Activated CD4-positive, alpha-beta T cell treated with anti-CD3 and anti-CD28 coated beads, Interleukin-2, amount 10 ng/mL, durations not matched to agents 7 days and 5 days (primary cell): Measurements from ENCODE around the gene CAD. TPM values are rescaled to one million over a fixed set of nuclear protein-coding genes. Genes with fewer than 3 reads are reported as not detected.

ENCODE experiments used
- CTCF ChIA-PET: fragments of 350-600 bp; sonication (Branson Sonifier 250); formaldehyde crosslinking; loops from one replicate; lab custom pipeline; 2021; ENCODE audit warnings: antibody characterized with exemption; lab: Charles Lee
- POLR2A ChIA-PET: fragments of 350-600 bp; sonication (Branson Sonifier 250); formaldehyde crosslinking; loops from one replicate; lab custom pipeline; 2021; ENCODE audit warnings: antibody characterized with exemption; lab: Charles Lee
- DNase-seq: peaks from one replicate; pipeline ENCODE4 v3.0.0-alpha.2; 2020
- H3K27ac Mint-ChIP-seq: one replicate; pipeline ENCODE4 v1.8.0; 2021; ENCODE audit warnings: mild to moderate bottlenecking, moderate library complexity, mixed read lengths
- H3K27me3 Mint-ChIP-seq: one replicate; pipeline ENCODE4 v1.8.0; 2021; ENCODE audit warnings: mixed read lengths
- H3K36me3 Mint-ChIP-seq: one replicate; pipeline ENCODE4 v1.8.0; 2021; ENCODE audit warnings: low read depth, mixed read lengths
- H3K4me1 Mint-ChIP-seq: one replicate; pipeline ENCODE4 v1.8.0; 2021; ENCODE audit warnings: mixed read lengths
- H3K4me3 Mint-ChIP-seq: one replicate; pipeline ENCODE4 v1.8.0; 2021; ENCODE audit warnings: mild to moderate bottlenecking, moderate library complexity, mixed read lengths
- H3K9me3 Mint-ChIP-seq: one replicate; pipeline ENCODE4 v1.8.0; 2021; ENCODE audit warnings: mixed read lengths
- total RNA-seq, 2 experiments: library from RNA; stranded (reverse); gene quantifications; one replicate each; pipeline ENCODE4 v1.2.3, GENCODE V29; 2021

Gene CAD
- total RNA-seq, 2 experiments from 2014 or later = 63.7 to 66.1 TPM

- H3K36me3 Mint-ChIP-seq = peaks cover 57% of the 10 kb centered on the region
- H3K27me3 Mint-ChIP-seq = no peaks in the 10 kb centered on the region
- peak overlapping the region; percentile 96 for H3K27ac Mint-ChIP-seq
- H3K4me3 Mint-ChIP-seq = peak overlapping the region; percentile 94
- CTCF ChIA-PET = interaction anchor here (1.0 kb wide), 1 partner anchor 28 kb away, joined by 3 read pairs; no protein-coding TSS in a partner anchor
- H3K9me3 Mint-ChIP-seq = no peaks in the 10 kb centered on the region
- H3K4me1 Mint-ChIP-seq = peaks cover 49% of the 10 kb centered on the region
- no peak for DNase-seq
- POLR2A ChIA-PET = no interaction called here
Observed at GRCh38 chr2:27218614-27219013, 1.4 kb downstream of the CAD start.

GRCh38 chr2:27219091-27219490, 1.9 kb downstream of the CAD start:
- Mint-ChIP-seq H3K36me3 (peaks cover 54% of the 10 kb centered on the region), H3K27ac (no peak overlapping the region), H3K27me3 (no peaks in the 10 kb centered on the region), H3K4me1 (peaks cover 46% of the 10 kb centered on the region), H3K4me3 (peak overlapping the region; percentile 94), H3K9me3 (no peaks in the 10 kb centered on the region)
- CTCF ChIA-PET = no interaction called here
- no peak for DNase-seq
- POLR2A ChIA-PET = no interaction called here

- Mint-ChIP-seq H3K27me3 (no peaks in the 10 kb centered on the region), H3K27ac (no peak overlapping the region), H3K9me3 (no peaks in the 10 kb centered on the region), H3K4me1 (peaks cover 42% of the 10 kb centered on the region), H3K4me3 (no peak overlapping the region), H3K36me3 (peaks cover 61% of the 10 kb centered on the region)
- no peak for DNase-seq
- CTCF ChIA-PET = no interaction called here
- POLR2A ChIA-PET = no interaction called here
Observed at GRCh38 chr2:27220091-27220490, 2.9 kb downstream of the CAD start.

- DNase-seq = no peak
- ChIA-PET POLR2A (no interaction called here), CTCF (interaction anchor here (0.6 kb wide), 1 partner anchor 735 kb away, joined by 4 read pairs; no protein-coding TSS in a partner anchor)
- Mint-ChIP-seq H3K9me3 (no peaks in the 10 kb centered on the region), H3K4me1 (peaks cover 36% of the 10 kb centered on the region), H3K36me3 (peaks cover 60% of the 10 kb centered on the region), H3K27me3 (no peaks in the 10 kb centered on the region), H3K27ac (no peak overlapping the region), H3K4me3 (no peak overlapping the region)
Observed at GRCh38 chr2:27221166-27221565, 4.0 kb downstream of the CAD start.

GRCh38 chr2:27222407-27222806, 5.2 kb downstream of the CAD start:
- no peak overlapping the region for H3K27ac Mint-ChIP-seq
- CTCF ChIA-PET = interaction anchor here (0.6 to 1.2 kb wide), 2 partner anchors 11 to 66 kb away, joined by 3 read pairs; no protein-coding TSS in a partner anchor
- H3K27me3 Mint-ChIP-seq = no peaks in the 10 kb centered on the region
- no peak for DNase-seq
- no peak overlapping the region for H3K4me3 Mint-ChIP-seq
- H3K4me1 Mint-ChIP-seq = peaks cover 27% of the 10 kb centered on the region
- no peaks in the 10 kb centered on the region for H3K9me3 Mint-ChIP-seq
- peaks cover 58% of the 10 kb centered on the region for H3K36me3 Mint-ChIP-seq
- POLR2A ChIA-PET = no interaction called here

GRCh38 chr2:27223416-27223815, 6.2 kb downstream of the CAD start:
- H3K9me3 Mint-ChIP-seq = no peaks in the 10 kb centered on the region
- peaks cover 18% of the 10 kb centered on the region for H3K4me1 Mint-ChIP-seq
- H3K4me3 Mint-ChIP-seq = no peak overlapping the region
- H3K27ac Mint-ChIP-seq = peak overlapping the region; percentile 36
- POLR2A ChIA-PET = no interaction called here
- no peaks in the 10 kb centered on the region for H3K27me3 Mint-ChIP-seq
- peaks cover 60% of the 10 kb centered on the region for H3K36me3 Mint-ChIP-seq
- DNase-seq = no peak
- CTCF ChIA-PET = interaction anchor here (1.2 kb wide), 2 partner anchors 10 to 18 kb away, joined by 3 read pairs; no protein-coding TSS in a partner anchor

- Mint-ChIP-seq H3K9me3 (no peaks in the 10 kb centered on the region), H3K36me3 (peaks cover 54% of the 10 kb centered on the region), H3K4me3 (no peak overlapping the region), H3K4me1 (peaks cover 4% of the 10 kb centered on the region), H3K27ac (no peak overlapping the region), H3K27me3 (no peaks in the 10 kb centered on the region)
- CTCF ChIA-PET = interaction anchor here (0.8 kb wide), 1 partner anchor 54 kb away, joined by 4 read pairs; no protein-coding TSS in a partner anchor
- POLR2A ChIA-PET = no interaction called here
- no peak for DNase-seq
Observed at GRCh38 chr2:27225526-27225925, 8.4 kb downstream of the CAD start.

- Mint-ChIP-seq H3K9me3 (no peaks in the 10 kb centered on the region), H3K4me3 (no peak overlapping the region), H3K27me3 (no peaks in the 10 kb centered on the region), H3K4me1 (no peaks in the 10 kb centered on the region), H3K36me3 (peaks cover 51% of the 10 kb centered on the region), H3K27ac (no peak overlapping the region)
- ChIA-PET CTCF (interaction anchor here (0.6 kb wide), 1 partner anchor 52 kb away, joined by 3 read pairs; no protein-coding TSS in a partner anchor), POLR2A (no interaction called here)
- DNase-seq = no peak
Observed at GRCh38 chr2:27227501-27227900, 10.3 kb downstream of the CAD start.

GRCh38 chr2:27231921-27232320, 14.8 kb downstream of the CAD start:
- ChIA-PET POLR2A (no interaction called here), CTCF (interaction anchor here (1.1 kb wide), 2 partner anchors 17 to 80 kb away, joined by 3 read pairs; no protein-coding TSS in a partner anchor)
- Mint-ChIP-seq H3K27me3 (no peaks in the 10 kb centered on the region), H3K27ac (no peak overlapping the region), H3K9me3 (no peaks in the 10 kb centered on the region), H3K36me3 (peaks cover 53% of the 10 kb centered on the region), H3K4me3 (no peak overlapping the region), H3K4me1 (no peaks in the 10 kb centered on the region)
- no peak for DNase-seq

GRCh38 chr2:27233341-27233740, 16.2 kb downstream of the CAD start:
- H3K27ac Mint-ChIP-seq = no peak overlapping the region
- H3K9me3 Mint-ChIP-seq = no peaks in the 10 kb centered on the region
- peaks cover 49% of the 10 kb centered on the region for H3K36me3 Mint-ChIP-seq
- H3K4me3 Mint-ChIP-seq = no peak overlapping the region
- H3K4me1 Mint-ChIP-seq = no peaks in the 10 kb centered on the region
- POLR2A ChIA-PET = interaction anchor here (0.6 kb wide), 1 partner anchor 180 kb away, joined by 12 read pairs; no protein-coding TSS in a partner anchor
- CTCF ChIA-PET = interaction anchor here (1.0 to 2.3 kb wide), 3 partner anchors 10 to 34 kb away, joined by 3 to 12 read pairs (median 3); no protein-coding TSS in a partner anchor
- no peaks in the 10 kb centered on the region for H3K27me3 Mint-ChIP-seq
- DNase-seq = no peak

GRCh38 chr2:27236136-27236535, 19.0 kb downstream of the CAD start:
- H3K27me3 Mint-ChIP-seq = no peaks in the 10 kb centered on the region
- CTCF ChIA-PET = interaction anchor here (0.6 to 2.1 kb wide), 3 partner anchors 10 to 89 kb away, joined by 3 to 8 read pairs (median 4); no protein-coding TSS in a partner anchor
- no peak for DNase-seq
- H3K4me1 Mint-ChIP-seq = no peaks in the 10 kb centered on the region
- H3K9me3 Mint-ChIP-seq = no peaks in the 10 kb centered on the region
- H3K27ac Mint-ChIP-seq = no peak overlapping the region
- H3K4me3 Mint-ChIP-seq = no peak overlapping the region
- peaks cover 60% of the 10 kb centered on the region for H3K36me3 Mint-ChIP-seq
- POLR2A ChIA-PET = no interaction called here

- POLR2A ChIA-PET = no interaction called here
Observed at GRCh38 chr2:27236626-27237025, 19.5 kb downstream of the CAD start.

GRCh38 chr2:27237341-27237945, 20.3 kb downstream of the CAD start:
- H3K27ac Mint-ChIP-seq = no peak overlapping the region
- peaks cover 9% of the 10 kb centered on the region for H3K4me1 Mint-ChIP-seq
- H3K9me3 Mint-ChIP-seq = no peaks in the 10 kb centered on the region
- H3K27me3 Mint-ChIP-seq = no peaks in the 10 kb centered on the region
- H3K36me3 Mint-ChIP-seq = peaks cover 58% of the 10 kb centered on the region
- no peak for DNase-seq
- no peak overlapping the region for H3K4me3 Mint-ChIP-seq
- ChIA-PET CTCF (no interaction called here), POLR2A (no interaction called here)

More at GRCh38 chr2:27236626-27237025, 19.5 kb downstream of the CAD start:
- Mint-ChIP-seq H3K27ac (no peak overlapping the region), H3K36me3 (peaks cover 55% of the 10 kb centered on the region), H3K4me3 (no peak overlapping the region), H3K27me3 (no peaks in the 10 kb centered on the region), H3K9me3 (no peaks in the 10 kb centered on the region), H3K4me1 (peaks cover 1% of the 10 kb centered on the region)
- CTCF ChIA-PET = interaction anchor here (2.1 kb wide), 1 partner anchor 43 kb away, joined by 8 read pairs; no protein-coding TSS in a partner anchor
- DNase-seq = no peak
